Activated naive CD4-positive, alpha-beta T cell treated with anti-CD3 and anti-CD28 coated beads, Interleukin-2, amount 50 U/mL, for 16 hours (primary cell): Measurements from ENCODE around the gene GPRASP2.

ENCODE experiments used
- DNase-seq: peaks from one replicate; pipeline ENCODE4 v3.0.0-alpha.2; 2020

GPRASP2 gene

DNA sequence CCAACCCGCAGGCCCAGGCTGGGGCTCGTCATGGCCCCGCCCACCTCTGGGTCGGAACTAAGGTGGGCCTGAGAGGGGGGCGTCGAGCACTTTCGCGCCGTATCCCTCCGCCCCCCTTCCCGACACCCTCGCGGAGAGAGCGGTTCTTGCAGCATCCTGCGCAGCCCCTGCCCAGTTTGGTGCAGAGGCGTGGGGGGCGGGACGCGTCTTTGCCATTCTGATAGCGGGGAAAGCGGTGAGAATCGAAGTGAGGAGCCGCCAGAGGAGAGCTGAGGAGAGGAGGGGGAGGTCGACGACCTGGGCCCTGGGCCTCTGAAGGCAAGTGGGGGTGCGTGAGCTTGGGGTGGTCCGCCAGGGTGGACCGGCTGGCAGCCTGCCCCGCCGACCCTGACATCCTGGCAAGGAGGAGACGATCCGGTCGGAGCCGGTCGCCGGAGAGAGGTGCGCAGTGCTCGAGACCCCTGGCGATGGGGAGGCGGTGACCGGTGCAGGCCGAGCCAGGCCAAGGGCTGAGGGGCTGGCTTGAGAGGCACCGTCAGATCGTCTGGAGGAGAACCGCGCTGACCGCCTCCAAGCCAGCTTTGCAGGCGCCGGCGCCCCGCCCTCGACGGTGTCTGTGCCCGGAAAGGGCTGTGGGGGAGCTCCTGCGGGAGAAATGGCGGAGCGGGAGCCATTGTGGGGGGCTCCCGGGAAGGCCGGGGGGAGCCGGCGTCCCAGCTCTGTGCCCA is 33.8 kb downstream of the GPRASP2 start:
- DNase-seq, result peak; percentile 22

DNA sequence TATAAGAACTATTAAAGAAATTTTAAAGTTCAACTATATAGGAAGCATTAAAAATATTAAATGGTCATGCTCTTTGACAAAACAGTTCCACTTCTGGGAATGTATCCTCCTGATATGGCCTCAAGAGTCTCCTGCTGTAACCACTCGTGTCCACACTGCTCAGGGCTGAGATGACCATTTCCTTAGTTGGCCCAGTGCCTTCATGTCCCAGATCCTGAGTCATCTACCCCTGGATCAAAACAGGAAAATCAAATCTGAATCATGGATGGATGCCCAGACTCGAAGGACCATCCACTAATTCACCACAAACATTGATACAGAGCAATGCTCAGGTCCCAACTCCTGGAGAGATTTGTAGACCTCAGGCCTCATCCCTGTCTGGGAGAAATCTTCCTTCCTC is 53.0 kb downstream of the GPRASP2 start:
- no peak for DNase-seq

DNA sequence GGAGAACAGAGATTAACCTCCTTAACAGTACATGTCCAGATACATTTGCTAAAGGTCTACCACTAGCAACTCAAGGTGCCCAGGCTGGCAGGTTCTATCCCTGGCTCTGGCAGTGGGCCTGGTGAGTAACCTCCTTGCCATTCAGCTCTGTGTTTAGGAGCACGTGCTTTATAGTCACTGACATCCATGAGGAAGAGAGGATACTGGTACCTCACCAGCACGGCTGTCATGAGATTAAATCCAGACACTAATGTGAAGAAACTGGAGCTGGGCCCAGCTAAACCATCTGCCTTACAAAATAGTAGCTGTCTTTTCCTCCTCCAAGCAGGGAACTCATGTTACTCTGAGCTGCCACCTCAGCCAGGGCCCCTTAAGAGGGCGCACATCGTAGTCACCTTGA is 53.6 kb downstream of the GPRASP2 start:
- no peak for DNase-seq

DNA sequence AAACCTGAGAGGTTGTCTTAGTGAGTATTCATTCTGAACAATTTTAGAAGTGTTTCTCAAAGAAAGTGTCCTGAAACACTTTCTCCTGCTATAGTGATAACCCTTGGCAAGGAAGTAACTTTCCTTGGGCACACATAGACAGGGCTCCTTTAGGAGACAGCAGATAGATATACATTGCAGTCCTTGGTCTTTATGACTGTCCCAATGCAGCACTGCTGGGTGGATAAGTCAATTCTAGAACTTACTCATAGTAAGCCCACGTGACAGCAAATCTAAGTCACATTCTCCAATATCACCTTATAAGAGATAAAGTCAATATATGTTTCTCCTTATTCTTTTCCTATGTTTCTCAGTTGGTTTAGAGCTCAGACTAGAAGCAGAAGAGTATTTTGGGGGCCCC is 55.0 kb downstream of the GPRASP2 start:
- DNase-seq, result no peak
